ENCODE data around the gene CINP. TPM values are rescaled to one million over a fixed set of nuclear protein-coding genes. Genes with fewer than 3 reads are reported as not detected.

Gene CINP
- total and polyA plus RNA-seq, 12 donors = 38.3 to 92.6 (median 41.7) TPM

DNA sequence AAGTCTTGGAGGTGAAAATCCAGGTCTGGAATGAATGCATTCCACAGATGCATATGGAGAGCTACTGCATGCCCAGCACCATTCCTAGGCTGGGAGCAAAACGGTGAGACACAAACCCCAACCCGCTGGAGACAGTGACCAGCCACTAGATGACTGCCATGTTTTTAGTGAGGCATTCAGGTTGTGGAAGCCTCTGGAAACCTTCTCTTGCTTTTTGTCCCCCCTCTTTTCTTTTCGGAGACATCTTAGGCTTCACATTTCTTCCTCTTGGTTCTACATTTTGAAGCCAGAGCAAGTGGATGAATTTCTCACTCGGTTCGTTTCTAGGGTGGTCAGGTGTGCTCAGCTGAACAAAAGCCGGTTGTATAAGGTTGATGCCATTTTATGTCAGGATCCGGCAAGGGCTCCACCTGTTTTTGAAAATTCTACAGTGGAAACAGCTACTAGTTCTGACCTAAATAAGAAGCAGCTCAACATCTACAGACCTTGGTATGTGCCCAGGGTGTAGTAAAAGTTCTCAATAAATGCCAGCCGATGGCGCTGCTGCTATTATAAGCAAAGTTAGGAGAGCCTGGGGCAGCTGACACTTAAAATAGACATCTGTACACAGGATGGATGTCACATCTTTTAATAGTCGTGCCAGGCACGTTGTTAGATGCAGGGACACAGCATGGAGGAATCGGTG is 45.0 kb downstream of the CINP start:
- Histone ChIP-seq H3K4me3 (peak overlapping the region in 3 of 4 donors; percentile 23 to 52 (median 34)), H3K4me1 (replicated peaks in 1 of 2) (peaks cover 6 to 49% of the 10 kb centered on the region in 2 donors), H3K9me3 (replicated peaks in 1 of 3) (no peaks in the 10 kb centered on the region), H3K36me3 (replicated peaks in 1 of 2) (no peaks in the 10 kb centered on the region), H3K27me3 (no peaks in the 10 kb centered on the region), H3K27ac (peak overlapping the region; percentile 65 to 85 (median 79))
- 45 to 62% (median 50%) methylated on average over 12 of the region's 12 CpGs for WGBS, 4 donors
- peak in 4 of 7 donors; percentile 24 to 68 (median 42) for DNase-seq
- intact Hi-C loops (cut with DNase I) = no loop called here
- TF ChIP-seq, protein P1, sequence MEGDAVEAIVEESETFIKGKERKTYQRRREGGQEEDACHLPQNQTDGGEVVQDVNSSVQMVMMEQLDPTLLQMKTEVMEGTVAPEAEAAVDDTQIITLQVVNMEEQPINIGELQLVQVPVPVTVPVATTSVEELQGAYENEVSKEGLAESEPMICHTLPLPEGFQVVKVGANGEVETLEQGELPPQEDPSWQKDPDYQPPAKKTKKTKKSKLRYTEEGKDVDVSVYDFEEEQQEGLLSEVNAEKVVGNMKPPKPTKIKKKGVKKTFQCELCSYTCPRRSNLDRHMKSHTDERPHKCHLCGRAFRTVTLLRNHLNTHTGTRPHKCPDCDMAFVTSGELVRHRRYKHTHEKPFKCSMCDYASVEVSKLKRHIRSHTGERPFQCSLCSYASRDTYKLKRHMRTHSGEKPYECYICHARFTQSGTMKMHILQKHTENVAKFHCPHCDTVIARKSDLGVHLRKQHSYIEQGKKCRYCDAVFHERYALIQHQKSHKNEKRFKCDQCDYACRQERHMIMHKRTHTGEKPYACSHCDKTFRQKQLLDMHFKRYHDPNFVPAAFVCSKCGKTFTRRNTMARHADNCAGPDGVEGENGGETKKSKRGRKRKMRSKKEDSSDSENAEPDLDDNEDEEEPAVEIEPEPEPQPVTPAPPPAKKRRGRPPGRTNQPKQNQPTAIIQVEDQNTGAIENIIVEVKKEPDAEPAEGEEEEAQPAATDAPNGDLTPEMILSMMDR (IDR thresholded peaks at IDR 0.05) = no peak
- no peak for TF ChIP-seq POLR2A (IDR thresholded peaks at IDR 0.05)

DNA sequence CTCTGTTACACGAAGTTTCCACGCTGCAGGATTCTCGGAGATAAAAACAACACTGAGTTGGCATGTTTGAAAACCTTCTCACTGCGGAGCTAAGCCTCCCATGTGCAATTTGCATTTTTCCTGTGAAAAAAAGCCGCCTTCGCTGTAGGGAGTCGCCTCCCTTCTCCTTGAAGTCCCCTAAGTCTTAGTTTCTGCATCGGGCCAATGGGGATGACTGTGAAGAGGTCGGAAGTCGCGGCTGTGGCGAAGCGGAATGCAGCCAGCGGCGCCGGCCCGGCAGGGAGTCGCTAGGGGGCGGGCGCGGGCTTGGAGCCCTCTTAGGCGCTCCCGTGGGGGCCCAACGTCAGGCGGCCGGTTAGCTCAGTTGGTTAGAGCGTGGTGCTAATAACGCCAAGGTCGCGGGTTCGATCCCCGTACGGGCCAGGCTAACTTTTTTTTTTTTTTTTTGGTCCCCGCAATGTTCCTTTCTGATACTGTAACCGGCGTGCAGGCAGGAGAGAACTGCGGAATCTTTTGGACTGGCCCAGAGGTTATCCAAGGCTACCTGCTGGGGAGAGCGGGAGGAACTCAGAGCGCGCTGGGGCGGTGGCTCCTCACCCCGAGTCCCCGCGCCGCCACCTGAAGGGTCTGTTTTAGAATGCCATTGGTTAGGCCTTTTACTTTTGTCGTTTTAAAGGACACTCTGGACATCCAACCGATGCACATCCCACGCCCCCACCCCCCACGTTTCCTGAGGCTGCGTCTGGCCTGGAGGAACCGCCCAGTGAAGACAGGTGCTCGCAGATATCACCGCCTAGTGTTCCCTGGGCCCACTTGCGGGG is 45.7 kb downstream of the CINP start:
- intact Hi-C loops (cut with DNase I) = no loop called here
- peak in 1 of 2 donors; percentile 34 for TF ChIP-seq POLR2A (IDR thresholded peaks at IDR 0.05)
- TF ChIP-seq, protein P1 (IDR thresholded peaks at IDR 0.05) = peak; percentile 63 to 94 (median 88)
- 1 to 6% (median 1%) methylated on average over 22 to 54 of the region's 54 CpGs for WGBS, 4 donors
- DNase-seq = peak; percentile 89 to 98 (median 94)
- H3K4me1 ChIP-seq (replicated peaks in 1 of 2) = peaks cover 6 to 49% of the 10 kb centered on the region in 2 donors
- H3K27me3 ChIP-seq = no peaks in the 10 kb centered on the region
- no peaks in the 10 kb centered on the region for H3K36me3 ChIP-seq (replicated peaks in 1 of 2)
- H3K27ac ChIP-seq = peak overlapping the region; percentile 65 to 85 (median 79)
- H3K9me3 ChIP-seq (replicated peaks in 1 of 3) = no peaks in the 10 kb centered on the region
- peak overlapping the region in 3 of 4 donors; percentile 23 to 52 (median 34) for H3K4me3 ChIP-seq

- no peaks in the 10 kb centered on the region for H3K27me3 ChIP-seq
- H3K36me3 ChIP-seq (replicated peaks in 1 of 2) = no peaks in the 10 kb centered on the region
- peaks cover 6 to 48% of the 10 kb centered on the region in 2 donors for H3K4me1 ChIP-seq (replicated peaks in 1 of 2)
- H3K4me3 ChIP-seq = peak overlapping the region in 3 of 4 donors; percentile 13 to 52 (median 17)
- WGBS, 4 donors = 2 to 6% (median 3%) methylated on average over 10 of the region's 10 CpGs
- peak in 6 of 7 donors; percentile 61 to 79 (median 72) for DNase-seq
- H3K27ac ChIP-seq = peak overlapping the region in 4 of 5 donors; percentile 48 to 82 (median 76)
- intact Hi-C loops (cut with DNase I) = no loop called here
- TF ChIP-seq POLR2A (IDR thresholded peaks at IDR 0.05) = no peak
- TF ChIP-seq, protein P1 (IDR thresholded peaks at IDR 0.05) = no peak
- no peaks in the 10 kb centered on the region for H3K9me3 ChIP-seq (replicated peaks in 1 of 3)
These were observed 46.4 kb downstream of the CINP start for GRCh38 chr14:102316338-102316742.

DNA sequence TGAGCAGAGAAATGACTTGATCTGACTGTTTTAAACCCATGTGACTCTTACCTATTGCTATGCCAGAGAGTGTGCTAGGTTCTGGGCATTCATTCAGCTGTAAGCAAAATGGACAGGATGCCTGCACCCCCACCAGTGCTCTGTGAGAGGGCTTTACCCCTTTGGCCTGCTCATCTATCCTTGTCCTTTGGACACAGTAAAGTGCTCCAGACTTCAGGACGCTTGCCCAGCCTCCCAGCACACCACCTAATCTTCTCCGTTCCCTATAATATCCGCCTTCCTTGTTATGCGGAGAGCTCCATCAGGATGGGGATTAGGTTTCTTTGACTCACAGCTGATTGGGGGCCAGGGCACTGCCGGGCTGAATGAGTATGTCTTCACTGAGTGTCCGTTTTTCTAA is 47.6 kb downstream of the CINP start:
- no peak overlapping the region for H3K27ac ChIP-seq
- H3K27me3 ChIP-seq = no peaks in the 10 kb centered on the region
- DNase-seq = no peak
- TF ChIP-seq, protein P1 (IDR thresholded peaks at IDR 0.05) = no peak
- no peak for TF ChIP-seq POLR2A (IDR thresholded peaks at IDR 0.05)
- no peaks in the 10 kb centered on the region for H3K9me3 ChIP-seq (replicated peaks in 1 of 3)
- intact Hi-C loops (cut with DNase I) = loop anchor here in 1 of 2 donors (2.0 kb wide), 1 partner anchor 80 kb away; no protein-coding TSS in a partner anchor
- H3K4me3 ChIP-seq = no peak overlapping the region
- H3K4me1 ChIP-seq (replicated peaks in 1 of 2) = peaks cover 0 to 36% of the 10 kb centered on the region in 2 donors
- WGBS, 4 donors = 78 to 92% (median 85%) methylated on average over 6 of the region's 6 CpGs
- no peaks in the 10 kb centered on the region for H3K36me3 ChIP-seq (replicated peaks in 1 of 2)
